ENCODE results near the gene PXDC1. TPM values are rescaled to one million over a fixed set of nuclear protein-coding genes. Genes with fewer than 3 reads are reported as not detected.

PXDC1 gene
- total and polyA plus RNA-seq, 11 donors: 13.7 to 89.9 (median 29.1) TPM

DNA sequence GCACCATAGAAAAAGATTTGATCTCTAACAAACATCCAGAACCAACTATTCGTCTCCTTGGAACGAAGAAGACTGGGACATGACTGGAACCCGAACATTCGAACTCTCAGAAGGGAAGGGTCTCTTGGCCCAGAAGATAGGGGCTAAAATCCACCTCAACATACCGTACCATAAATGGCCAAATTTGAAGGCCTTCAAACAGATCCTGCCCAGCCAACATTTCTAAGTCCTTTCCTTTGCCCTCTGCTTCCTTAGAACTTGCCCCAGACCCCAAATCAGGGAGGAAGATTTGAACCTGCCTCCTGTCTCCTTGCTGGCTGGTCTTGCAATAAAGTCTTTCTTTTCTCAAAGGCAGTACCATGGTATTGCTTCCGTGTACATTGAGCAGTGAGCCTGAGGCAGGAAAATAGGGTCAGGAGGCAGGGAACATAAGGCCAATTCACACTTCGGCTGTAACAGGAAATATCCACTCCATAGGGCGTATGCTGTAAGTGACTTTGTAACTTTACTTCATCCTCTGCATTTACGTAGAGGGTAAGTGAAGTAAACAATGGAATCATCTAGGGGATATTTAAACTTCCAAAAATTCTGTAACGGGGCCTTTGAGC is 1.8 kb upstream of the PXDC1 start:
- H3K36me3 ChIP-seq: no peaks in the 10 kb centered on the region
- intact Hi-C loops (cut with DNase I): loop anchor here in 7 of 10 donors (2.0 to 10.0 kb wide), 5 partner anchors 44 to 74 kb away; no protein-coding TSS in a partner anchor
- ATAC-seq: no peak
- peaks cover 0 to 7% (median 0%) of the 10 kb centered on the region in 9 donors for H3K27me3 ChIP-seq
- TF ChIP-seq POLR2A (IDR thresholded peaks at IDR 0.05): no peak
- TF ChIP-seq, protein P1, sequence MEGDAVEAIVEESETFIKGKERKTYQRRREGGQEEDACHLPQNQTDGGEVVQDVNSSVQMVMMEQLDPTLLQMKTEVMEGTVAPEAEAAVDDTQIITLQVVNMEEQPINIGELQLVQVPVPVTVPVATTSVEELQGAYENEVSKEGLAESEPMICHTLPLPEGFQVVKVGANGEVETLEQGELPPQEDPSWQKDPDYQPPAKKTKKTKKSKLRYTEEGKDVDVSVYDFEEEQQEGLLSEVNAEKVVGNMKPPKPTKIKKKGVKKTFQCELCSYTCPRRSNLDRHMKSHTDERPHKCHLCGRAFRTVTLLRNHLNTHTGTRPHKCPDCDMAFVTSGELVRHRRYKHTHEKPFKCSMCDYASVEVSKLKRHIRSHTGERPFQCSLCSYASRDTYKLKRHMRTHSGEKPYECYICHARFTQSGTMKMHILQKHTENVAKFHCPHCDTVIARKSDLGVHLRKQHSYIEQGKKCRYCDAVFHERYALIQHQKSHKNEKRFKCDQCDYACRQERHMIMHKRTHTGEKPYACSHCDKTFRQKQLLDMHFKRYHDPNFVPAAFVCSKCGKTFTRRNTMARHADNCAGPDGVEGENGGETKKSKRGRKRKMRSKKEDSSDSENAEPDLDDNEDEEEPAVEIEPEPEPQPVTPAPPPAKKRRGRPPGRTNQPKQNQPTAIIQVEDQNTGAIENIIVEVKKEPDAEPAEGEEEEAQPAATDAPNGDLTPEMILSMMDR (IDR thresholded peaks at IDR 0.05): no peak
- WGBS, 4 donors: 74 to 80% (median 77%) methylated on average over 10 of the region's 10 CpGs
- H3K4me3 ChIP-seq: no peak overlapping the region
- H3K9me3 ChIP-seq: no peaks in the 10 kb centered on the region
- H3K27ac ChIP-seq: peak overlapping the region in 9 of 12 donors; percentile 22 to 100 (median 93)
- no peak for DNase-seq
- peaks cover 0 to 42% (median 23%) of the 10 kb centered on the region in 12 donors for H3K4me1 ChIP-seq

DNA sequence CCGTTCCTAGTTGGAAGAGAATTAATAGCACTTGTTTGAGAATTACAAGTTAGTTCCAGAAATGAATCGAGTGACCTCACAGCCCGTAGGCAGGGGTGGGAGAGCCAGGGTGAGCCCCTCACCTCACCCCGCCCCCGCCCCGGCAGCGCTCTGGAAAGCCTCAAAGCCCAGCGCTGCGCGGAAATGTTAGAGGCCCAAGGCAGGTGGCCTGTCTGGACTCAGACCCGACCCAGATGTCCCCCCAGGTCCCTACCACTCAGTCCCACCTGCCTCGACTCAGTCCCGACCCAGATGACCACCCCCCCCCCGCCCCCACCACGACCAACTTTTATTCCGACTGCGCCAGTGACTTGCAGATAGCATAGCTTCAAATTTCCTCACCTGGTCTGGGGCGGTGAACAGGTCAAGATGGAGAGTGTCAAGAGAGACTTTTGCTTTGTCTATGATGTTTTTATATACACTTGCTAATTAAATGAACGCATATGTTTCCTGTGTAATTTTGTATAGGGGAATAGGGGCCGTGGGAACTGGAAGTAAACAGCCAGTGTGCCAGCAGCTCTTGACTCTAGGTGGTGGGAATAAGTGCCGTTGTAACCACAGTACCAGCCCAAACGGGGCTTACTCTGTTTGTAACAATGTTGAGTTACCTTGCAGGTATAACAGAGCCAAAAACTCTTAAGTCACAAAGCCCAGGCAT is 1.2 kb upstream of the PXDC1 start:
- H3K4me3 ChIP-seq: peak overlapping the region; percentile 76 to 99 (median 90)
- no peak for TF ChIP-seq POLR2A (IDR thresholded peaks at IDR 0.05)
- TF ChIP-seq, protein P1 (IDR thresholded peaks at IDR 0.05): no peak
- intact Hi-C loops (cut with DNase I): loop anchor here in 7 of 10 donors (2.0 to 10.0 kb wide), 5 partner anchors 45 to 75 kb away; no protein-coding TSS in a partner anchor
- H3K27ac ChIP-seq: peak overlapping the region; percentile 87 to 100 (median 98)
- H3K36me3 ChIP-seq: no peaks in the 10 kb centered on the region
- WGBS, 4 donors: 28 to 52% (median 39%) methylated on average over 14 to 22 of the region's 22 CpGs
- no peak for ATAC-seq
- DNase-seq: peak in 1 of 5 donors; percentile 49
- H3K4me1 ChIP-seq: peaks cover 0 to 48% (median 30%) of the 10 kb centered on the region in 12 donors
- no peaks in the 10 kb centered on the region for H3K9me3 ChIP-seq
- H3K27me3 ChIP-seq: peaks cover 0 to 7% (median 0%) of the 10 kb centered on the region in 9 donors

DNA sequence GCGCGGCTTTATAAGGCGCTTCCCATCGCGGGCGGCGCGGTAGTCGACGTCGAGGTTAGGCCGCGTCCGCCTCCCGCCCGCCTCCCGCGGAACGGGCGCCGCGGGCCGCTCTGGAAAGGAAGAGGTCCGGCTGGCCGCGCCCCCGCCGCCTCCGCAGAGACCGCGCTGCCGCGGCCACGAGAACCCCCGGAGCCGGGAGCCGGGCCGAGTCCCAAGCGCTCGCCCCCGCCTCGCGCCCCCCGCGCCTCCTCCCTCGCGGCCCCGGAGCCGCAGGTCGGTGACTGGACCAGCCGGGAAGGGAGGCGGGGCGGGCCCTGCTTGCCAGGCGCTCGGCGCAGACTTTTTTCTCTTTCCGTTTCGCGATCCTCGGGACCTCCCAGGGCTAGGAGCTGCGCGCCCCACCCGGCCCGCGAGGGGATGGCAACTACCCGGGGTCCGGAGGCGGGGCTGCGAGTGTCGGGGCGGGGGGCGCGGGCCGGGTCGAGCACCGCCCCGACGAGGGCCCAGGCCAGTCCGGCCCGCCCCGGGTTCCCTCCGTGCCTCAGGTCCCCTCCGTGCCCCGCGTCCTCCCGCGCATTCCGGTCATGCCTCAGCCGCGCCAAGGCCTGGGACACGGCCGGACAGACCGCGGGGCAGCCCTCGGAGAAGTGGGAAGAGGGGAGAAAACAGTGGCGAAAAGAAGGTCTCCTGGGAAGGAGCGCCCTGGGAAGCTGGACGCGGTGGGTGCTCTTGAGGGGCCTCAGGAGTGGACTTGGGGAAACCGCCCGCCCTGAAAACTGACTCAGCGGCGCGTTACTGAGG is 417 bp upstream of the PXDC1 start:
- Histone ChIP-seq H3K9me3 (no peaks in the 10 kb centered on the region), H3K4me3 (peak overlapping the region; percentile 76 to 99 (median 90)), H3K27ac (peak overlapping the region; percentile 87 to 100 (median 98)), H3K36me3 (no peaks in the 10 kb centered on the region), H3K27me3 (peaks cover 0 to 7% (median 0%) of the 10 kb centered on the region in 9 donors), H3K4me1 (peaks cover 6 to 56% (median 37%) of the 10 kb centered on the region in 12 donors)
- WGBS, 4 donors: 1 to 3% (median 1%) methylated on average over 5 to 104 of the region's 104 CpGs
- ATAC-seq (peak; percentile 59 to 83 (median 75)), DNase-seq (peak; percentile 91 to 93 (median 92))
- intact Hi-C loops (cut with DNase I): loop anchor here in 8 of 10 donors (1.0 to 10.0 kb wide), 6 partner anchors 45 to 75 kb away; no protein-coding TSS in a partner anchor
- TF ChIP-seq, protein P1 (IDR thresholded peaks at IDR 0.05): peak in 10 of 12 donors; percentile 14 to 59 (median 40)
- peak in 1 of 2 donors; percentile 75 for TF ChIP-seq POLR2A (IDR thresholded peaks at IDR 0.05)
